ENCODE results near the gene RAB30.

RAB30 gene

GRCh38 chr11:83070731-83071566 lies 748 bp downstream of the RAB30 start:
- H3K4me1 ChIP-seq (ENCODE audit: control insufficient read depth, low read length): peaks cover 64% of the 10 kb centered on the region
- H3K36me3 ChIP-seq (ENCODE audit: control insufficient read depth, low read length): peaks cover 89% of the 10 kb centered on the region
- H4K20me1 ChIP-seq (ENCODE audit: control insufficient read depth, insufficient read depth, low read depth, low read length): no peaks in the 10 kb centered on the region
- no peaks in the 10 kb centered on the region for H3K9me3 ChIP-seq (ENCODE audit: control insufficient read depth, insufficient read depth, low read length)
- peaks cover 97% of the 10 kb centered on the region for H3K79me2 ChIP-seq (ENCODE audit: control insufficient read depth, low read length)
- TF ChIP-seq EZH2phosphoT487 (IDR thresholded peaks at IDR 0.05; ENCODE audit: borderline replicate concordance, low read length): no peak
- TF ChIP-seq CTCF (IDR thresholded peaks at IDR 0.05; ENCODE audit: low read depth, low read length, poor library complexity, severe bottlenecking): no peak
- no peaks in the 10 kb centered on the region for H3K27me3 ChIP-seq (ENCODE audit: control insufficient read depth, low read length)
- no peaks in the 10 kb centered on the region for H3K9me2 ChIP-seq (replicated peaks; ENCODE audit: control insufficient read depth, low read length)
- H3F3A ChIP-seq (ENCODE audit: control insufficient read depth, insufficient read depth): peaks cover 15% of the 10 kb centered on the region
- H3K27ac ChIP-seq (ENCODE audit: low read depth, low read length): peak overlapping the region; percentile 99
- peak overlapping the region; percentile 80 for H3K4me3 ChIP-seq (ENCODE audit: low read length)
- H3K4me2 ChIP-seq (ENCODE audit: low read length): peak overlapping the region; percentile 93

GRCh38 chr11:83070044-83070701 lies 1.5 kb downstream of the RAB30 start:
- Histone ChIP-seq H3K4me2 (ENCODE audit: low read length) (peak overlapping the region; percentile 93), H3K36me3 (ENCODE audit: control insufficient read depth, low read length) (peaks cover 90% of the 10 kb centered on the region), H3K4me3 (ENCODE audit: low read length) (peak overlapping the region; percentile 80), H3K27ac (ENCODE audit: low read depth, low read length) (peak overlapping the region; percentile 99), H3K4me1 (ENCODE audit: control insufficient read depth, low read length) (peaks cover 69% of the 10 kb centered on the region), H4K20me1 (ENCODE audit: control insufficient read depth, insufficient read depth, low read depth, low read length) (no peaks in the 10 kb centered on the region), H3K9me3 (ENCODE audit: control insufficient read depth, insufficient read depth, low read length) (no peaks in the 10 kb centered on the region), H3K9me2 (replicated peaks; ENCODE audit: control insufficient read depth, low read length) (no peaks in the 10 kb centered on the region), H3K79me2 (ENCODE audit: control insufficient read depth, low read length) (peaks cover 99% of the 10 kb centered on the region), H3F3A (ENCODE audit: control insufficient read depth, insufficient read depth) (peaks cover 22% of the 10 kb centered on the region), H3K27me3 (ENCODE audit: control insufficient read depth, low read length) (no peaks in the 10 kb centered on the region)
- no peak for TF ChIP-seq CTCF (IDR thresholded peaks at IDR 0.05; ENCODE audit: low read depth, low read length, poor library complexity, severe bottlenecking)
- no peak for TF ChIP-seq EZH2phosphoT487 (IDR thresholded peaks at IDR 0.05; ENCODE audit: borderline replicate concordance, low read length)

- H4K20me1 ChIP-seq (ENCODE audit: control insufficient read depth, insufficient read depth, low read depth, low read length): no peaks in the 10 kb centered on the region
- H3K4me2 ChIP-seq (ENCODE audit: low read length): peak overlapping the region; percentile 93
- H3K4me1 ChIP-seq (ENCODE audit: control insufficient read depth, low read length): peaks cover 69% of the 10 kb centered on the region
- no peaks in the 10 kb centered on the region for H3K27me3 ChIP-seq (ENCODE audit: control insufficient read depth, low read length)
- peak overlapping the region; percentile 80 for H3K4me3 ChIP-seq (ENCODE audit: low read length)
- peaks cover 99% of the 10 kb centered on the region for H3K79me2 ChIP-seq (ENCODE audit: control insufficient read depth, low read length)
- peaks cover 29% of the 10 kb centered on the region for H3F3A ChIP-seq (ENCODE audit: control insufficient read depth, insufficient read depth)
- H3K36me3 ChIP-seq (ENCODE audit: control insufficient read depth, low read length): peaks cover 88% of the 10 kb centered on the region
- H3K27ac ChIP-seq (ENCODE audit: low read depth, low read length): peak overlapping the region; percentile 99
- H3K9me2 ChIP-seq (replicated peaks; ENCODE audit: control insufficient read depth, low read length): no peaks in the 10 kb centered on the region
- no peaks in the 10 kb centered on the region for H3K9me3 ChIP-seq (ENCODE audit: control insufficient read depth, insufficient read depth, low read length)
- no peak for TF ChIP-seq EZH2phosphoT487 (IDR thresholded peaks at IDR 0.05; ENCODE audit: borderline replicate concordance, low read length)
- no peak for TF ChIP-seq CTCF (IDR thresholded peaks at IDR 0.05; ENCODE audit: low read depth, low read length, poor library complexity, severe bottlenecking)
Measured at GRCh38 chr11:83069441-83070043, 2.2 kb downstream of the RAB30 start.

Measured in DOHH2 (cell line).